ENCODE data around the gene LUZP2. TPM values are rescaled to one million over a fixed set of nuclear protein-coding genes. Genes with fewer than 3 reads are reported as not detected.

Gene LUZP2
- total and polyA plus RNA-seq, 12 donors: 11.2 to 72.0 (median 20.6) TPM

GRCh38 chr11:24739637-24740036 is 242.8 kb downstream of the LUZP2 start:
- intact Hi-C loops (cut with DNase I): no loop called here
- WGBS, 4 donors: 84 to 90% (median 88%) methylated on average over 4 of the region's 4 CpGs
- no peak for TF ChIP-seq POLR2A (IDR thresholded peaks at IDR 0.05)

DNA sequence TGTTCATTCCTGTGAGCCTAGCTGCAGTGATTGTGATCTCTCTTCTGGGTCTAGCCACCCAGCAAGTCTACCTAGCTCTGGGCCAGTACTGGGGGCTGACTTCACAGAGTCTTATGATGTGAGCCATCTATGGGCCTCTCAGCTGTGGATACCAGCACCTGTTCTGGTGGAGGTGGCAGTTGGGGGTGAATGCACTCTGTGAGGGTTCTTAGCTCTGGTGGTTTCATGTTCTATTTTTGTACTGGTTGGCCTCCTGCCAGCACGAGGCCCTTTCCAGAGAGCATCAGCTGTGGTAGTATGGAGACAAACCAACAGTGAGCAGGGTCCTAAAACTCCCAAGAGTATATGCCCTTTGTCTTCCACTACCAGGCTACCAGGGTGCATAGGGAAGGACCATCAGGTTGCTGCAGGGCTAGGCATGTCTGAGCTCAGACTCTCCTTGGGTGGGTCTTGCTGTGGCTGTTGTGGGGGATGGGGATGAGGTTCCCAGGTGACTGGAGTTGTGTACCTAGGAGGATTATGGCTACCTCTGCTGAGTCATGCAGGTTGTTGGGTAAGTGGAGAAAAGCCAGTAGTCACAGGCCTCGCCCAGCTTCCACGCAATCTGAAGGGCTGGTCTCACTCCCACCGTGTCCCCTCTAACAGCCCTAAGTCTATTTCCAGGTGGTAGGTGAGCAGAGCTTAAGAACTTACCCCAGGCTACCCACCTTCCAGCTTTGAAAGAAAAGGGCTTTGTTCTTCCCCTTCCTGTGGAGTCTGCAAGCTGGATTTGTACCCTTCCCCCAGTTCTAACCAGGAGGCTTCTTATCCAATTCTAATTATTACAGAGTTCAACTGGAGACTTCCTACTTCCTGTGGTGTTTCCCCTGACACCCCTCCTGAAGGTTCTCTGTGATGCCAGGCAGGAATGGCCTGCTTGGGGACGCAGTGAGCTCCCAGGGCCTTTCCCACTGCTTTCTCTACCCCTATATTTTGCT is 250.7 kb downstream of the LUZP2 start:
- DNase-seq: no peak
- 91 to 98% (median 95%) methylated on average over 2 to 5 of the region's 5 CpGs for WGBS, 4 donors
- no peaks in the 10 kb centered on the region for H3K9me3 ChIP-seq (replicated peaks in 1 of 3)
- H3K4me1 ChIP-seq (replicated peaks in 1 of 2): no peaks in the 10 kb centered on the region
- no peaks in the 10 kb centered on the region for H3K36me3 ChIP-seq (replicated peaks in 1 of 2)
- no peak overlapping the region for H3K4me3 ChIP-seq
- no peak overlapping the region for H3K27ac ChIP-seq
- TF ChIP-seq POLR2A (IDR thresholded peaks at IDR 0.05): no peak
- TF ChIP-seq, protein P1, sequence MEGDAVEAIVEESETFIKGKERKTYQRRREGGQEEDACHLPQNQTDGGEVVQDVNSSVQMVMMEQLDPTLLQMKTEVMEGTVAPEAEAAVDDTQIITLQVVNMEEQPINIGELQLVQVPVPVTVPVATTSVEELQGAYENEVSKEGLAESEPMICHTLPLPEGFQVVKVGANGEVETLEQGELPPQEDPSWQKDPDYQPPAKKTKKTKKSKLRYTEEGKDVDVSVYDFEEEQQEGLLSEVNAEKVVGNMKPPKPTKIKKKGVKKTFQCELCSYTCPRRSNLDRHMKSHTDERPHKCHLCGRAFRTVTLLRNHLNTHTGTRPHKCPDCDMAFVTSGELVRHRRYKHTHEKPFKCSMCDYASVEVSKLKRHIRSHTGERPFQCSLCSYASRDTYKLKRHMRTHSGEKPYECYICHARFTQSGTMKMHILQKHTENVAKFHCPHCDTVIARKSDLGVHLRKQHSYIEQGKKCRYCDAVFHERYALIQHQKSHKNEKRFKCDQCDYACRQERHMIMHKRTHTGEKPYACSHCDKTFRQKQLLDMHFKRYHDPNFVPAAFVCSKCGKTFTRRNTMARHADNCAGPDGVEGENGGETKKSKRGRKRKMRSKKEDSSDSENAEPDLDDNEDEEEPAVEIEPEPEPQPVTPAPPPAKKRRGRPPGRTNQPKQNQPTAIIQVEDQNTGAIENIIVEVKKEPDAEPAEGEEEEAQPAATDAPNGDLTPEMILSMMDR (IDR thresholded peaks at IDR 0.05): no peak
- H3K27me3 ChIP-seq: no peaks in the 10 kb centered on the region
- intact Hi-C loops (cut with DNase I): no loop called here

More at GRCh38 chr11:24739637-24740036, 242.8 kb downstream of the LUZP2 start:
- no peaks in the 10 kb centered on the region for H3K27me3 ChIP-seq
- no peak overlapping the region for H3K27ac ChIP-seq
- H3K4me3 ChIP-seq: no peak overlapping the region
- no peaks in the 10 kb centered on the region for H3K36me3 ChIP-seq (replicated peaks in 1 of 2)
- no peaks in the 10 kb centered on the region for H3K4me1 ChIP-seq (replicated peaks in 1 of 2)
- DNase-seq: no peak
- no peaks in the 10 kb centered on the region for H3K9me3 ChIP-seq (replicated peaks in 1 of 3)

GRCh38 chr11:24748261-24748660 is 251.4 kb downstream of the LUZP2 start:
- intact Hi-C loops (cut with DNase I): no loop called here
- WGBS, 4 donors: 67 to 87% (median 77%) methylated on average over 7 of the region's 7 CpGs
- H3K27me3 ChIP-seq: no peaks in the 10 kb centered on the region
- no peak overlapping the region for H3K27ac ChIP-seq
- H3K36me3 ChIP-seq (replicated peaks in 1 of 2): no peaks in the 10 kb centered on the region
- DNase-seq: no peak
- H3K4me3 ChIP-seq: no peak overlapping the region
- H3K4me1 ChIP-seq (replicated peaks in 1 of 2): no peaks in the 10 kb centered on the region
- H3K9me3 ChIP-seq (replicated peaks in 1 of 3): no peaks in the 10 kb centered on the region
- TF ChIP-seq, protein P1 (IDR thresholded peaks at IDR 0.05): no peak
- TF ChIP-seq POLR2A (IDR thresholded peaks at IDR 0.05): no peak

DNA sequence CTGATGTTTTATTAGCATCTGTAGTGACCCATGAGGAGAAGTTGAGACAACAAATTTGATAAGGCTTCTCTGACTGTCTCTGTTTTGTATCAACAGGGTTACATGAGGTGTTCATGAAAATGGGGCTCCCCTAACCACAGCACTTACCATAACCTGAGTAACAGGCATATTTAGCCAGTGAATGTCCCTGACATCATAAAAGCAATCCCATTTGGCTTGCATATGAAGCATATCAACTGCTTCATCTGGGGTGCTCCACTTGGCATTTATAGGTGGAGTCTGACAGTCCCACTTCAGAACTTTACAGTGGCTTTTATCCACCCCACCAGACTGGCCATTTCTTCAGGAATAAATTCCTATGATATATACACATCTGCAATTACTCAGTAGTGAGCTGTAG is 257.6 kb downstream of the LUZP2 start:
- no peak overlapping the region for H3K4me3 ChIP-seq
- H3K4me1 ChIP-seq (replicated peaks in 1 of 2): no peaks in the 10 kb centered on the region
- H3K27me3 ChIP-seq: no peaks in the 10 kb centered on the region
- H3K36me3 ChIP-seq (replicated peaks in 1 of 2): no peaks in the 10 kb centered on the region
- no peak overlapping the region for H3K27ac ChIP-seq
- H3K9me3 ChIP-seq (replicated peaks in 1 of 3): no peaks in the 10 kb centered on the region
- intact Hi-C loops (cut with DNase I): no loop called here
- TF ChIP-seq POLR2A (IDR thresholded peaks at IDR 0.05): no peak
- no peak for DNase-seq

GRCh38 chr11:24755260-24755839 is 258.5 kb downstream of the LUZP2 start:
- H3K36me3 ChIP-seq (replicated peaks in 1 of 2): no peaks in the 10 kb centered on the region

More at GRCh38 chr11:24755260-24755839, 258.5 kb downstream of the LUZP2 start:
- Histone ChIP-seq H3K4me3 (no peak overlapping the region), H3K9me3 (replicated peaks in 1 of 3) (no peaks in the 10 kb centered on the region), H3K4me1 (replicated peaks in 1 of 2) (no peaks in the 10 kb centered on the region), H3K27ac (no peak overlapping the region), H3K27me3 (no peaks in the 10 kb centered on the region)
- DNase-seq: no peak
- TF ChIP-seq, protein P1 (IDR thresholded peaks at IDR 0.05): no peak
- no peak for TF ChIP-seq POLR2A (IDR thresholded peaks at IDR 0.05)
- WGBS, 4 donors: 90 to 96% (median 91%) methylated on average over 7 of the region's 7 CpGs
- intact Hi-C loops (cut with DNase I): no loop called here

Measured in adrenal gland (tissue), 12 donors.